SK-N-SH (cell line): Measurements from ENCODE around the gene CENPT. TPM values are rescaled to one million over a fixed set of nuclear protein-coding genes. Genes with fewer than 3 reads are reported as not detected.

Source experiments
- CTCF ChIA-PET: fragments of 300-600, 350-600 bp; formaldehyde crosslinking; extraction: SDS; loops from one replicate; lab custom pipeline; 2021; lab: Yijun Ruan, JAX
- POLR2A ChIA-PET: fragments of 350-600 bp; sonication (Branson Sonifier 250); formaldehyde crosslinking; extraction: SDS; loops from one replicate; lab custom pipeline; 2020; ENCODE audit warnings: antibody characterized with exemption, inconsistent platforms; lab: Yijun Ruan, JAX
- DNase-seq: peaks from one replicate; pipeline ENCODE4 v3.0.0; 2012
- H2AFZ ChIP-seq: fragments of 200-600 bp; sonication (generic); 2 replicates; pipeline ENCODE4 v1.8.1; 2016; ENCODE audit warnings: antibody characterized with exemption, mild to moderate bottlenecking, low read depth
- H3F3A ChIP-seq: fragments of 200-600 bp; sonication (generic); replicated peaks from 2 replicates; pipeline ENCODE3; 2016; ENCODE audit warnings: antibody characterized with exemption, mild to moderate bottlenecking; ENCODE audit not compliant: insufficient read depth
- H3K27ac ChIP-seq, 2 experiments: fragments of 200-500 bp in 1 of 2; fragments of 200-600 bp in 1 of 2; sonication (Bioruptor generic) in 1 of 2; sonication (generic), shearing (Covaris generic) in 1 of 2; 2 replicates each; pipeline versions ENCODE4 v1.5.1 to v1.6.1; 2014 to 2016; ENCODE audit warnings: low read depth in 2 of 2, inconsistent platforms in 1 of 2, low read length in 1 of 2, mild to moderate bottlenecking in 1 of 2, mixed read lengths in 1 of 2
- H3K27me3 ChIP-seq: fragments of 200-600 bp; sonication (generic), shearing (Covaris generic); 2 replicates; pipeline ENCODE4 v1.6.1; 2016; ENCODE audit warnings: mixed run types; ENCODE audit not compliant: insufficient read depth
- H3K36me3 ChIP-seq, 2 experiments: fragments of 200-500 bp in 1 of 2; fragments of 200-600 bp in 1 of 2; sonication (Bioruptor generic) in 1 of 2; sonication (generic) in 1 of 2; replicated peaks in 1 of 2; 2 replicates each; pipeline versions ENCODE3 to v1.5.1; 2014 to 2016; ENCODE audit warnings: low read length in 1 of 2, mild to moderate bottlenecking in 1 of 2; ENCODE audit not compliant: insufficient read depth in 2 of 2, control insufficient read depth in 1 of 2
- H3K4me1 ChIP-seq, 2 experiments: fragments of 200-500 bp in 1 of 2; fragments of 200-600 bp in 1 of 2; sonication (Bioruptor generic) in 1 of 2; sonication (generic), shearing (Covaris generic) in 1 of 2; 2 replicates each; pipeline versions ENCODE4 v1.5.1 to v1.6.1; 2014 to 2016; ENCODE audit warnings: low read depth in 1 of 2, low read length in 1 of 2, mixed run types in 1 of 2; ENCODE audit not compliant: insufficient read depth in 2 of 2, control insufficient read depth in 1 of 2
- H3K4me2 ChIP-seq: fragments of 200-600 bp; sonication (generic), shearing (Covaris generic); 2 replicates; pipeline ENCODE4 v1.6.1; 2017; ENCODE audit warnings: mixed run types
- H3K4me3 ChIP-seq, 2 experiments: fragments of 200-500 bp in 1 of 2; fragments of 200-600 bp in 1 of 2; sonication (Bioruptor generic) in 1 of 2; sonication (generic), shearing (Covaris generic) in 1 of 2; 2 replicates each; pipeline versions ENCODE4 v1.5.1 to v1.8.1; 2014 to 2016; ENCODE audit warnings: low read depth in 2 of 2, inconsistent platforms in 1 of 2, low read length in 1 of 2, mild to moderate bottlenecking in 1 of 2, mixed read lengths in 1 of 2, moderate library complexity in 1 of 2
- H3K79me2 ChIP-seq: fragments of 200-600 bp; sonication (generic); 2 replicates; pipeline ENCODE4 v1.8.1; 2017; ENCODE audit warnings: mild to moderate bottlenecking; ENCODE audit not compliant: insufficient read depth
- H3K9ac ChIP-seq: fragments of 200-600 bp; sonication (generic); 2 replicates; pipeline ENCODE4 v1.6.1; 2017; ENCODE audit warnings: mixed run types
- H3K9me2 ChIP-seq: fragments of 200-600 bp; sonication (generic); 2 replicates; pipeline ENCODE4 v1.6.1; 2017; ENCODE audit warnings: mixed run types
- H3K9me3 ChIP-seq: fragments of 200-600 bp; sonication (generic); 2 replicates; pipeline ENCODE4 v1.6.1; 2017; ENCODE audit warnings: mixed run types, mild to moderate bottlenecking, moderate library complexity
- H4K20me1 ChIP-seq: fragments of 200-600 bp; sonication (generic); 2 replicates; pipeline ENCODE4 v1.6.1; 2017; ENCODE audit warnings: mild to moderate bottlenecking, mixed run types; ENCODE audit not compliant: insufficient read depth
- EP300 ChIP-seq, 2 experiments: IDR thresholded peaks; 2 replicates each; pipeline versions ENCODE4 v1.4.0 to v1.6.1; 2012; ENCODE audit warnings: borderline replicate concordance in 1 of 2, low read depth in 1 of 2, low read length in 1 of 2
- FOXJ3 ChIP-seq: sonication (generic); formaldehyde crosslinking; IDR thresholded peaks from 2 replicates; pipeline ENCODE4 v1.5.1; 2020; ENCODE audit warnings: mild to moderate bottlenecking, missing genetic modification reagents
- GABPA ChIP-seq: IDR thresholded peaks from 2 replicates; pipeline ENCODE4 v1.4.0; 2012; ENCODE audit warnings: low read depth, mild to moderate bottlenecking
- GATA2 ChIP-seq: sonication (generic); formaldehyde crosslinking; IDR thresholded peaks from 2 replicates; pipeline ENCODE4 v1.5.0; 2020; ENCODE audit warnings: mild to moderate bottlenecking, missing genetic modification reagents
- JUND ChIP-seq: IDR thresholded peaks from 2 replicates; pipeline ENCODE4 v1.4.0; 2012
- MAX ChIP-seq: IDR thresholded peaks from 2 replicates; pipeline ENCODE4 v1.4.0; 2012; ENCODE audit warnings: low read depth
- MEF2A ChIP-seq: IDR thresholded peaks from 2 replicates; pipeline ENCODE4 v1.4.0; 2012; ENCODE audit warnings: low read depth, borderline replicate concordance
- NFIC ChIP-seq: IDR thresholded peaks from 2 replicates; pipeline ENCODE4 v1.4.0; 2012; ENCODE audit warnings: borderline replicate concordance
- TAF1 ChIP-seq: IDR thresholded peaks from 2 replicates; pipeline ENCODE4 v1.6.1; 2012; ENCODE audit warnings: low read depth, mild to moderate bottlenecking, low read length, moderate library complexity, borderline replicate concordance
- TCF12 ChIP-seq: IDR thresholded peaks from 2 replicates; pipeline ENCODE4 v1.4.0; 2012
- TEAD4 ChIP-seq: IDR thresholded peaks from 2 replicates; pipeline ENCODE4 v1.4.0; 2012; ENCODE audit warnings: mild to moderate bottlenecking, borderline replicate concordance; ENCODE audit not compliant: insufficient read depth
- YY1 ChIP-seq: IDR thresholded peaks from 2 replicates; pipeline ENCODE4 v1.4.0; 2012; ENCODE audit warnings: low read depth, mild to moderate bottlenecking
- WGBS: methylation state at CpG from one replicate; pipeline ENCODE4 v1.1.6; 2017; ENCODE audit warnings: low lambda C conversion rate; 5-methylcytosine and 5-hydroxymethylcytosine counted together
- polyA plus RNA-seq, 3 experiments: library from polyadenylated mRNA; depleted of rRNA; stranded (reverse); fragments of >200 nt; gene quantifications; 2 replicates each; pipeline ENCODE4 v1.2.3, GENCODE V29; 2012
- TF ChIP-seq, protein P1 (sequence below): IDR thresholded peaks from 2 replicates; pipeline ENCODE4 v1.4.0; 2012; ENCODE audit warnings: low read depth, borderline replicate concordance
- TF ChIP-seq, protein P2 (sequence below): IDR thresholded peaks from 2 replicates; pipeline ENCODE4 v1.6.1; 2012; ENCODE audit warnings: mild to moderate bottlenecking, low read depth, low read length, moderate library complexity

The CENPT gene
- polyA plus RNA-seq, 1 of the 3 experiments (the other 2 are of a cell fraction), result 48.6 TPM

- peaks cover 30% of the 10 kb centered on the region for H4K20me1 ChIP-seq
- peaks cover 8 to 13% of the 10 kb centered on the region in 2 experiments; a peak in 1 of 4 replicates for H3K4me1 ChIP-seq
- no peak overlapping the region for H3K27ac ChIP-seq
- H3K9ac ChIP-seq, result no peak overlapping the region
- H3K9me2 ChIP-seq, result no peaks in the 10 kb centered on the region
- no peaks in the 10 kb centered on the region for H3K27me3 ChIP-seq
- peaks cover 43 to 54% of the 10 kb centered on the region in 2 experiments for H3K36me3 ChIP-seq
- WGBS, result 90% methylated on average over 1 of the region's 7 CpGs
- H3F3A ChIP-seq, result peaks cover 28% of the 10 kb centered on the region
- ChIA-PET POLR2A (no interaction called here), CTCF (interaction anchor here (1.0 to 2.9 kb wide), 3 partner anchors 13 to 72 kb away, joined by 3 to 14 read pairs (median 5); no protein-coding TSS in a partner anchor)
- H2AFZ ChIP-seq, result no peak overlapping the region
- peaks cover 58% of the 10 kb centered on the region for H3K79me2 ChIP-seq
- no peaks in the 10 kb centered on the region for H3K9me3 ChIP-seq
- no peak for DNase-seq
- TF ChIP-seq MAX, result no peak
- TF ChIP-seq, protein P1, sequence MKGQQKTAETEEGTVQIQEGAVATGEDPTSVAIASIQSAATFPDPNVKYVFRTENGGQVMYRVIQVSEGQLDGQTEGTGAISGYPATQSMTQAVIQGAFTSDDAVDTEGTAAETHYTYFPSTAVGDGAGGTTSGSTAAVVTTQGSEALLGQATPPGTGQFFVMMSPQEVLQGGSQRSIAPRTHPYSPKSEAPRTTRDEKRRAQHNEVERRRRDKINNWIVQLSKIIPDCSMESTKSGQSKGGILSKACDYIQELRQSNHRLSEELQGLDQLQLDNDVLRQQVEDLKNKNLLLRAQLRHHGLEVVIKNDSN, result no peak
- TF ChIP-seq GABPA, result no peak
- TF ChIP-seq TAF1, result no peak
- no peak for TF ChIP-seq TEAD4
- no peak for TF ChIP-seq EP300 (IDR thresholded peaks at IDR 0.05; ENCODE audit: borderline replicate concordance in 1 of 2, low read depth in 1 of 2, low read length in 1 of 2)
- TF ChIP-seq JUND, result no peak
- no peak for TF ChIP-seq YY1
- TF ChIP-seq NFIC, result no peak
- no peak for TF ChIP-seq GATA2 (CRISPR knock-in tag)
- no peak for TF ChIP-seq FOXJ3
- TF ChIP-seq, protein P2, sequence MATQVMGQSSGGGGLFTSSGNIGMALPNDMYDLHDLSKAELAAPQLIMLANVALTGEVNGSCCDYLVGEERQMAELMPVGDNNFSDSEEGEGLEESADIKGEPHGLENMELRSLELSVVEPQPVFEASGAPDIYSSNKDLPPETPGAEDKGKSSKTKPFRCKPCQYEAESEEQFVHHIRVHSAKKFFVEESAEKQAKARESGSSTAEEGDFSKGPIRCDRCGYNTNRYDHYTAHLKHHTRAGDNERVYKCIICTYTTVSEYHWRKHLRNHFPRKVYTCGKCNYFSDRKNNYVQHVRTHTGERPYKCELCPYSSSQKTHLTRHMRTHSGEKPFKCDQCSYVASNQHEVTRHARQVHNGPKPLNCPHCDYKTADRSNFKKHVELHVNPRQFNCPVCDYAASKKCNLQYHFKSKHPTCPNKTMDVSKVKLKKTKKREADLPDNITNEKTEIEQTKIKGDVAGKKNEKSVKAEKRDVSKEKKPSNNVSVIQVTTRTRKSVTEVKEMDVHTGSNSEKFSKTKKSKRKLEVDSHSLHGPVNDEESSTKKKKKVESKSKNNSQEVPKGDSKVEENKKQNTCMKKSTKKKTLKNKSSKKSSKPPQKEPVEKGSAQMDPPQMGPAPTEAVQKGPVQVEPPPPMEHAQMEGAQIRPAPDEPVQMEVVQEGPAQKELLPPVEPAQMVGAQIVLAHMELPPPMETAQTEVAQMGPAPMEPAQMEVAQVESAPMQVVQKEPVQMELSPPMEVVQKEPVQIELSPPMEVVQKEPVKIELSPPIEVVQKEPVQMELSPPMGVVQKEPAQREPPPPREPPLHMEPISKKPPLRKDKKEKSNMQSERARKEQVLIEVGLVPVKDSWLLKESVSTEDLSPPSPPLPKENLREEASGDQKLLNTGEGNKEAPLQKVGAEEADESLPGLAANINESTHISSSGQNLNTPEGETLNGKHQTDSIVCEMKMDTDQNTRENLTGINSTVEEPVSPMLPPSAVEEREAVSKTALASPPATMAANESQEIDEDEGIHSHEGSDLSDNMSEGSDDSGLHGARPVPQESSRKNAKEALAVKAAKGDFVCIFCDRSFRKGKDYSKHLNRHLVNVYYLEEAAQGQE, result no peak
- TF ChIP-seq, all 33 proteins: peak for 0
- Histone ChIP-seq H3K4me3 (no peak overlapping the region), H3K4me2 (no peak overlapping the region)
Measured at GRCh38 chr16:67869653-67870052, 22.2 kb upstream of the CENPT start.

DNA sequence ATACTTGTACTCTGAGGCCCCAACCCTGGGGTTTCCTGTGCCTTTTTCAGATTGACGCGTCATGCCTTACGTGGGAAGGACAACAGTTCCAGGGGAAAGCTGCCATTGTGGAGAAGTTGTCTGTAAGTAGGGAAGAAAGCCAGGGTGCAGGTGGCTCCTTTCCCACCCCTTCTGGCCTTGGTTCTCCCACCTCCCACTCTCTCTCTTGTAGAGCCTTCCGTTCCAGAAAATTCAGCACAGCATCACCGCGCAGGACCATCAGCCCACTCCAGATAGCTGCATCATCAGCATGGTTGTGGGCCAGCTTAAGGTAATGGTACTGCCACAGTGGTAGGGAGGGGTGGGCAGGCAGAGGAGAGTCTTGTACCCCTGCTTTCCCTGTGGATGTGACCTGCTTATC, 20.8 kb upstream of the CENPT start:
- no peak overlapping the region for H3K4me2 ChIP-seq
- H3K9me2 ChIP-seq, result no peaks in the 10 kb centered on the region
- H3K9me3 ChIP-seq, result no peaks in the 10 kb centered on the region
- H3K27me3 ChIP-seq, result no peaks in the 10 kb centered on the region
- peaks cover 58% of the 10 kb centered on the region for H3K79me2 ChIP-seq
- H4K20me1 ChIP-seq, result peaks cover 35% of the 10 kb centered on the region
- no peak for DNase-seq
- 97% methylated on average over 6 of the region's 6 CpGs for WGBS
- no peak overlapping the region for H2AFZ ChIP-seq
- CTCF ChIA-PET, result no interaction called here
- TF ChIP-seq TCF12, result no peak
- no peak for TF ChIP-seq MEF2A
- H3K27ac ChIP-seq, result no peak overlapping the region
- POLR2A ChIA-PET, result no interaction called here
- peaks cover 0 to 4% of the 10 kb centered on the region in 2 experiments; a peak in 1 of 4 replicates for H3K4me1 ChIP-seq
- peaks cover 28% of the 10 kb centered on the region for H3F3A ChIP-seq
- H3K4me3 ChIP-seq, result no peak overlapping the region
- H3K36me3 ChIP-seq, result peaks cover 43 to 54% of the 10 kb centered on the region in 2 experiments
- H3K9ac ChIP-seq, result no peak overlapping the region
